ENCODE data around the gene RANBP1. TPM values are rescaled to one million over a fixed set of nuclear protein-coding genes. Genes with fewer than 3 reads are reported as not detected.

Gene RANBP1
- total RNA-seq, 1 experiment from 2014 or later = 365 TPM

GRCh38 chr22:20131859-20132685 is 16.2 kb downstream of the RANBP1 start:
- H3K27me3 ChIP-seq (replicated peaks; ENCODE audit: control insufficient read depth, insufficient read depth, low read length) = no peaks in the 10 kb centered on the region
- H3K4me1 ChIP-seq = no peaks in the 10 kb centered on the region
- BruUV-seq (replicated peaks) = no TSS peak
- H3K4me3 ChIP-seq (ENCODE audit: low read depth, low read length) = peak overlapping the region; percentile 88
- no peaks in the 10 kb centered on the region; the same call in 1 of the 2 replicates for H3K36me3 ChIP-seq (ENCODE audit: control insufficient read depth, insufficient read depth, low read length)
- H3K4me3 Mint-ChIP-seq (ENCODE audit: unreplicated experiment) = peak overlapping the region; percentile 64
- H3K9me3 Mint-ChIP-seq (ENCODE audit: unreplicated experiment) = no peaks in the 10 kb centered on the region
- ChIA-PET CTCF (no interaction called here), POLR2A (no interaction called here)
- DNase-seq = no peak
- TF ChIP-seq, protein P1, sequence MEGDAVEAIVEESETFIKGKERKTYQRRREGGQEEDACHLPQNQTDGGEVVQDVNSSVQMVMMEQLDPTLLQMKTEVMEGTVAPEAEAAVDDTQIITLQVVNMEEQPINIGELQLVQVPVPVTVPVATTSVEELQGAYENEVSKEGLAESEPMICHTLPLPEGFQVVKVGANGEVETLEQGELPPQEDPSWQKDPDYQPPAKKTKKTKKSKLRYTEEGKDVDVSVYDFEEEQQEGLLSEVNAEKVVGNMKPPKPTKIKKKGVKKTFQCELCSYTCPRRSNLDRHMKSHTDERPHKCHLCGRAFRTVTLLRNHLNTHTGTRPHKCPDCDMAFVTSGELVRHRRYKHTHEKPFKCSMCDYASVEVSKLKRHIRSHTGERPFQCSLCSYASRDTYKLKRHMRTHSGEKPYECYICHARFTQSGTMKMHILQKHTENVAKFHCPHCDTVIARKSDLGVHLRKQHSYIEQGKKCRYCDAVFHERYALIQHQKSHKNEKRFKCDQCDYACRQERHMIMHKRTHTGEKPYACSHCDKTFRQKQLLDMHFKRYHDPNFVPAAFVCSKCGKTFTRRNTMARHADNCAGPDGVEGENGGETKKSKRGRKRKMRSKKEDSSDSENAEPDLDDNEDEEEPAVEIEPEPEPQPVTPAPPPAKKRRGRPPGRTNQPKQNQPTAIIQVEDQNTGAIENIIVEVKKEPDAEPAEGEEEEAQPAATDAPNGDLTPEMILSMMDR (IDR thresholded peaks at IDR 0.05; ENCODE audit: insufficient read depth in 1 of 2, low read depth in 1 of 2, low read length in 1 of 2, severe bottlenecking in 1 of 2, unreplicated experiment in 1 of 2) = no peak
- H3K27ac Mint-ChIP-seq (ENCODE audit: unreplicated experiment) = no peak overlapping the region
- H3K9me3 ChIP-seq = no peaks in the 10 kb centered on the region
- no peaks in the 10 kb centered on the region for H3K27me3 Mint-ChIP-seq (ENCODE audit: insufficient read depth, unreplicated experiment)
- H3K4me1 Mint-ChIP-seq (ENCODE audit: low read depth, unreplicated experiment) = no peaks in the 10 kb centered on the region
- intact Hi-C loops (cut with micrococcal nuclease; ENCODE audit: unreplicated experiment) = no loop called here
- H3K36me3 Mint-ChIP-seq (ENCODE audit: insufficient read depth, unreplicated experiment) = peaks cover 37% of the 10 kb centered on the region

GRCh38 chr22:20132686-20133246 is 16.9 kb downstream of the RANBP1 start:
- Mint-ChIP-seq H3K4me1 (ENCODE audit: low read depth, unreplicated experiment) (no peaks in the 10 kb centered on the region), H3K9me3 (ENCODE audit: unreplicated experiment) (no peaks in the 10 kb centered on the region), H3K27me3 (ENCODE audit: insufficient read depth, unreplicated experiment) (no peaks in the 10 kb centered on the region), H3K4me3 (ENCODE audit: unreplicated experiment) (peak overlapping the region; percentile 64), H3K36me3 (ENCODE audit: insufficient read depth, unreplicated experiment) (peaks cover 30% of the 10 kb centered on the region), H3K27ac (ENCODE audit: unreplicated experiment) (no peak overlapping the region)
- H3K36me3 ChIP-seq (ENCODE audit: control insufficient read depth, insufficient read depth, low read length) = no peaks in the 10 kb centered on the region; the same call in 1 of the 2 replicates
- no peaks in the 10 kb centered on the region for H3K27me3 ChIP-seq (replicated peaks; ENCODE audit: control insufficient read depth, insufficient read depth, low read length)
- BruUV-seq (replicated peaks) = no TSS peak
- TF ChIP-seq, protein P1 (IDR thresholded peaks at IDR 0.05; ENCODE audit: insufficient read depth in 1 of 2, low read depth in 1 of 2, low read length in 1 of 2, severe bottlenecking in 1 of 2, unreplicated experiment in 1 of 2) = no peak
- intact Hi-C loops (cut with micrococcal nuclease; ENCODE audit: unreplicated experiment) = no loop called here
- DNase-seq = no peak
- CTCF ChIA-PET = interaction anchor here (0.7 kb wide), 1 partner anchor 153 kb away, joined by 8 read pairs; no protein-coding TSS in a partner anchor
- H3K4me1 ChIP-seq = no peaks in the 10 kb centered on the region
- POLR2A ChIA-PET = no interaction called here
- H3K4me3 ChIP-seq (ENCODE audit: low read depth, low read length) = peak overlapping the region; percentile 88
- H3K9me3 ChIP-seq = no peaks in the 10 kb centered on the region

DNA sequence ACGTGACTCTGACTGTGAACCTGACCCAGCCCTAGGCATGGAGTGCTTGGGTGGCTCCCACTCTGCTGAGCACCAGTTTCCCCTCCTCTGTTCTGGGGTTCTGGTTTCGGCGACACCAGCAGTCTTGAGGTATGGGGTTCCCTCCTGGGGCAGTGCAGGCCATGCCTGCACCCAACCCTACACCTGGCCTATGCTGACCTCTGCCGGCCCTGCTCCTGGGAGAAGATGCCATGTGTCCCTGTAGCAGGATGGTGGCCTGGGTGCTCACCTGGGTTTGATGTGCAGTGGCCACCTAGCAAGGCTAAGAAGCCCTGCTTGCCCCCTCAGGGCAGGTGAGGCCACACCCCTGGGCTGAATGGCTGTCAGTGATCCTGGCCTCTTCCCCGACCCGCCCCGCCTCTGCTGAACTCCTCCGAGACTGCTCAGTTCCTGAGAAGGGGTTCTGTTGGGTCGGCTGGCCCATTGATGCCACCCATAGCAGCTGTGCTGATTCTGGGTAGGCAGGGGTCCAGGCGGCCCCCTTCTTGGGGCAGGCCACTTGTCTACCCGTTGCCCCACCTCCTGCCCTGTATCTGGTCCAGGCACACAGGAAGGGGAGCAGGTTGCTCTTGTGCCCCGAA is 18.1 kb downstream of the RANBP1 start:
- peaks cover 17% of the 10 kb centered on the region for H3K36me3 Mint-ChIP-seq (ENCODE audit: insufficient read depth, unreplicated experiment)
- TF ChIP-seq, protein P1 (IDR thresholded peaks at IDR 0.05; ENCODE audit: insufficient read depth in 1 of 2, low read depth in 1 of 2, low read length in 1 of 2, severe bottlenecking in 1 of 2, unreplicated experiment in 1 of 2) = no peak
- H3K27ac Mint-ChIP-seq (ENCODE audit: unreplicated experiment) = no peak overlapping the region
- Histone ChIP-seq H3K4me3 (ENCODE audit: low read depth, low read length) (no peak overlapping the region), H3K36me3 (ENCODE audit: control insufficient read depth, insufficient read depth, low read length) (no peaks in the 10 kb centered on the region), H3K4me1 (no peaks in the 10 kb centered on the region), H3K9me3 (no peaks in the 10 kb centered on the region), H3K27me3 (replicated peaks; ENCODE audit: control insufficient read depth, insufficient read depth, low read length) (no peaks in the 10 kb centered on the region)
- POLR2A ChIA-PET = no interaction called here
- H3K4me1 Mint-ChIP-seq (ENCODE audit: low read depth, unreplicated experiment) = no peaks in the 10 kb centered on the region
- peak overlapping the region; percentile 64 for H3K4me3 Mint-ChIP-seq (ENCODE audit: unreplicated experiment)
- intact Hi-C loops (cut with micrococcal nuclease; ENCODE audit: unreplicated experiment) = no loop called here
- no TSS peak for BruUV-seq (replicated peaks)
- H3K27me3 Mint-ChIP-seq (ENCODE audit: insufficient read depth, unreplicated experiment) = no peaks in the 10 kb centered on the region
- no peak for DNase-seq
- no peaks in the 10 kb centered on the region for H3K9me3 Mint-ChIP-seq (ENCODE audit: unreplicated experiment)
- CTCF ChIA-PET = no interaction called here
